K562 (cell line): Measurements from ENCODE around the gene FHL1. TPM values are rescaled to one million over a fixed set of nuclear protein-coding genes. Genes with fewer than 3 reads are reported as not detected.

Experiments
- ATAC-seq: fragments of 200-7000 bp; cut with Tn5 transposase; 3 replicates; pipeline ENCODE4 v1.9.1; 2020; ENCODE audit warnings: moderate library complexity
- BruUV-seq: library from RNA; stranded (reverse); fragments of 400-500 nt; replicated peaks from 2 replicates; lab custom pipeline; 2021; lab: Mats Ljungman, UMichigan
- CTCF ChIA-PET: fragments of 300-600 bp; formaldehyde crosslinking; extraction: SDS; loops from one replicate; lab custom pipeline; 2021; ENCODE audit warnings: low intra/inter-chr PET ratio; lab: Yijun Ruan, JAX
- POLR2A ChIA-PET: fragments of 300-600, 350-650 bp; sonication (Branson Sonifier 250); formaldehyde crosslinking; extraction: SDS; loops from one replicate; lab custom pipeline; 2021; ENCODE audit warnings: antibody characterized with exemption, inconsistent platforms; lab: Yijun Ruan, JAX
- DNase-seq, 4 experiments: peaks; one replicate each; pipeline versions ENCODE4 v3.0.0 to v3.0.0-alpha.2; 2011 to 2018; ENCODE audit warnings: low spot score in 3 of 4, mixed read lengths in 3 of 4; ENCODE audit errors: extremely low read depth in 1 of 4
- FAIRE-seq: peaks from 2 replicates; lab custom pipeline; 2011; peaks lifted over from hg19 to GRCh38; lab: Jason Lieb, UNC
- H2AFZ ChIP-seq: 2 replicates; pipeline ENCODE4 v1.6.0; 2011; ENCODE audit warnings: low read depth, low read length, control low read depth, inconsistent platforms
- H3K27ac ChIP-seq: fragments of 200-600 bp; 3 replicates; pipeline ENCODE4 v1.8.0; 2011; ENCODE audit warnings: low read depth, mild to moderate bottlenecking, control low read depth, inconsistent platforms, low read length, moderate library complexity, mixed read lengths; ENCODE audit errors: extremely low read depth
- H3K27me3 ChIP-seq, 2 experiments: fragments of 300-600 bp in 1 of 2; 2 replicates in 1 of 2; 3 replicates in 1 of 2; pipeline versions ENCODE4 v1.6.0 to v1.8.0; 2011; ENCODE audit warnings: inconsistent platforms in 2 of 2, low read length in 2 of 2, mild to moderate bottlenecking in 1 of 2, mixed read lengths in 1 of 2, moderate library complexity in 1 of 2; ENCODE audit not compliant: control insufficient read depth in 2 of 2, insufficient read depth in 2 of 2
- H3K36me3 ChIP-seq: fragments of 300-600 bp; 3 replicates; pipeline ENCODE4 v1.8.0; 2011; ENCODE audit warnings: mild to moderate bottlenecking, low read length, inconsistent platforms; ENCODE audit not compliant: control insufficient read depth, insufficient read depth
- H3K4me1 ChIP-seq, 2 experiments: fragments of 200-600 bp in 1 of 2; replicated peaks in 1 of 2; 2 replicates in 1 of 2; 3 replicates in 1 of 2; pipeline versions ENCODE4 v1.5.1 to v1.8.0; 2011; ENCODE audit warnings: inconsistent platforms in 2 of 2, low read length in 2 of 2, mild to moderate bottlenecking in 1 of 2, mixed read lengths in 1 of 2, moderate library complexity in 1 of 2; ENCODE audit not compliant: control insufficient read depth in 2 of 2, insufficient read depth in 2 of 2
- H3K4me2 ChIP-seq: 2 replicates; pipeline ENCODE4 v1.6.1; 2011; ENCODE audit warnings: low read length, control low read depth, inconsistent platforms, mixed read lengths; ENCODE audit not compliant: insufficient read depth
- H3K4me3 ChIP-seq: fragments of 200-600 bp; sonication (generic), shearing (Covaris generic); 2 replicates; pipeline ENCODE4 v1.5.1; 2016; ENCODE audit warnings: control low read depth, inconsistent platforms
- H3K79me2 ChIP-seq: fragments of 200-600 bp; 3 replicates; pipeline ENCODE4 v1.8.0; 2011; ENCODE audit warnings: low read length, inconsistent platforms; ENCODE audit not compliant: control insufficient read depth, insufficient read depth
- H3K9ac ChIP-seq, 2 experiments: 2 replicates each; pipeline versions ENCODE4 v1.6.0 to v1.6.1; 2011; ENCODE audit warnings: low read depth in 2 of 2, low read length in 2 of 2, control low read depth in 1 of 2, inconsistent platforms in 1 of 2, mild to moderate bottlenecking in 1 of 2, mixed read lengths in 1 of 2; ENCODE audit not compliant: insufficient read depth in 1 of 2
- H3K9me1 ChIP-seq: one replicate; pipeline ENCODE4 v1.6.0; 2011; ENCODE audit warnings: inconsistent platforms, mild to moderate bottlenecking, low read length, moderate library complexity; ENCODE audit not compliant: control insufficient read depth, insufficient read depth
- H3K9me3 ChIP-seq: replicated peaks from 2 replicates; pipeline ENCODE4 v1.5.1; 2011; ENCODE audit warnings: low read depth, low read length, inconsistent platforms; ENCODE audit not compliant: control insufficient read depth, insufficient read depth
- H4K20me1 ChIP-seq: replicated peaks from 2 replicates; pipeline ENCODE4 v1.6.1; 2011; ENCODE audit warnings: low read length, inconsistent platforms, mixed read lengths; ENCODE audit not compliant: control insufficient read depth, insufficient read depth
- BRF1 ChIP-seq: IDR thresholded peaks from 3 replicates; pipeline ENCODE4 v1.6.1; 2011; ENCODE audit warnings: borderline replicate concordance, mild to moderate bottlenecking; ENCODE audit not compliant: insufficient read length; ENCODE audit errors: extremely low read depth
- HIVEP1 ChIP-seq: fragments of 250-450 bp; sonication (Bioruptor Pico); IDR thresholded peaks from 2 replicates; pipeline ENCODE4 v1.4.0; 2020; ENCODE audit warnings: mild to moderate bottlenecking
- HMGN3 ChIP-seq: IDR thresholded peaks from 2 replicates; pipeline ENCODE4 v1.6.1; 2011; ENCODE audit warnings: borderline replicate concordance, low read depth, mild to moderate bottlenecking, mixed read lengths, low read length; ENCODE audit not compliant: insufficient read length; ENCODE audit errors: extremely low read depth
- ILK ChIP-seq: fragments of 450-650 bp; IDR thresholded peaks from 2 replicates; pipeline ENCODE4 v1.6.1; 2016; ENCODE audit warnings: missing genetic modification characterization, low read depth, mild to moderate bottlenecking, missing compliant biosample characterization, moderate library complexity, borderline replicate concordance
- KDM1A ChIP-seq, 2 experiments: fragments of 450-650 bp; IDR thresholded peaks; 2 replicates each; pipeline ENCODE4 v1.6.1; 2016; ENCODE audit warnings: mild to moderate bottlenecking in 2 of 2
- SMARCC2 ChIP-seq: fragments of 450-650 bp; IDR thresholded peaks from 2 replicates; pipeline ENCODE4 v1.6.1; 2017; ENCODE audit warnings: antibody characterized with exemption, moderate library complexity, mild to moderate bottlenecking, low read depth
- STAT5B ChIP-seq: fragments of 250-450 bp; sonication (Bioruptor Pico); IDR thresholded peaks from 2 replicates; pipeline ENCODE4 v1.8.0; 2021; ENCODE audit warnings: mild to moderate bottlenecking, inconsistent platforms
- TOE1 ChIP-seq, 2 experiments: fragments of 450-650 bp in 1 of 2; sonication (generic) in 1 of 2; formaldehyde crosslinking in 1 of 2; IDR thresholded peaks; 2 replicates each; pipeline versions ENCODE4 v1.7.1 to v1.8.0; 2016 to 2022; ENCODE audit warnings: borderline replicate concordance in 2 of 2, mild to moderate bottlenecking in 2 of 2, antibody characterized with exemption in 1 of 2, inconsistent platforms in 1 of 2, low read depth in 1 of 2, missing genetic modification reagents in 1 of 2, moderate library complexity in 1 of 2
- ZKSCAN3 ChIP-seq: fragments of 250-450 bp; sonication (Bioruptor Pico); IDR thresholded peaks from 2 replicates; pipeline ENCODE4 v1.4.0; 2020
- ZNF699 ChIP-seq: fragments of 250-450 bp; sonication (Bioruptor Pico); IDR thresholded peaks from 2 replicates; pipeline ENCODE4 v1.8.0; 2021; ENCODE audit warnings: mild to moderate bottlenecking, moderate library complexity; ENCODE audit not compliant: insufficient replicate concordance
- WGBS: fragments of 100-300 bp; shearing (Covaris generic); methylation state at CpG from one replicate; pipeline ENCODE4 v1.1.6; 2016; ENCODE audit warnings: low coverage, mixed read lengths; ENCODE audit not compliant: insufficient coverage; ENCODE audit errors: missing lambda C conversion rate; 5-methylcytosine and 5-hydroxymethylcytosine counted together
- in situ Hi-C: fragments of 300-500 bp; cut with MboI; formaldehyde crosslinking; loops from 4 replicates; pipeline ENCODE4 v1.15.0; 2018; ENCODE audit warnings: inconsistent platforms, mixed read lengths
- intact Hi-C: fragments of 100-400 bp; cut with micrococcal nuclease; formaldehyde crosslinking; loops from 2 replicates; pipeline ENCODE4 v1.14.2; 2022
- polyA plus RNA-seq, 8 experiments: library from polyadenylated mRNA; depleted of rRNA in 4 of 8; stranded (reverse) in 5 of 8; unstranded in 3 of 8; fragments of >200 nt; fragmentation: Nextera tagmentation in 2 of 8; fragmentation: Illumina TruSeq in 1 of 8; extraction: Ambion mirVana in 2 of 8; extraction: Trizol in 1 of 8; gene quantifications; 2 replicates each; pipeline versions ENCODE4 v1.2.1 to v1.2.3, GENCODE V29; 2011 to 2014; ENCODE audit warnings: inconsistent platforms in 1 of 8, missing spikeins in 1 of 8
- total RNA-seq, 7 experiments: library from RNA; depleted of rRNA in 6 of 7; stranded (reverse); fragments of >200 nt in 6 of 7; fragmentation: Illumina TruSeq in 2 of 7; extraction: Trizol in 2 of 7; gene quantifications; 2 replicates each; pipeline versions ENCODE4 v1.2.1 to v1.2.3, GENCODE V29; 2011 to 2021; ENCODE audit warnings: low replicate concordance in 1 of 7
- TF ChIP-seq, protein P1 (sequence below): fragments of 250-450 bp; sonication (Bioruptor Pico); IDR thresholded peaks from 2 replicates; pipeline ENCODE4 v1.5.1; 2021; ENCODE audit warnings: mild to moderate bottlenecking
- TF ChIP-seq, protein P2 (sequence below): sonication (generic); formaldehyde crosslinking; IDR thresholded peaks from 2 replicates; pipeline ENCODE4 v1.8.0; 2022; ENCODE audit warnings: missing genetic modification reagents, mild to moderate bottlenecking, moderate library complexity, borderline replicate concordance

The FHL1 gene
- total and polyA plus RNA-seq, 9 of the 15 experiments (the other 6 are each of a cell fraction or from before 2014, with no cell fraction given), result 0.03 to 3.0 (median 0.13) TPM; not detected in 1

DNA sequence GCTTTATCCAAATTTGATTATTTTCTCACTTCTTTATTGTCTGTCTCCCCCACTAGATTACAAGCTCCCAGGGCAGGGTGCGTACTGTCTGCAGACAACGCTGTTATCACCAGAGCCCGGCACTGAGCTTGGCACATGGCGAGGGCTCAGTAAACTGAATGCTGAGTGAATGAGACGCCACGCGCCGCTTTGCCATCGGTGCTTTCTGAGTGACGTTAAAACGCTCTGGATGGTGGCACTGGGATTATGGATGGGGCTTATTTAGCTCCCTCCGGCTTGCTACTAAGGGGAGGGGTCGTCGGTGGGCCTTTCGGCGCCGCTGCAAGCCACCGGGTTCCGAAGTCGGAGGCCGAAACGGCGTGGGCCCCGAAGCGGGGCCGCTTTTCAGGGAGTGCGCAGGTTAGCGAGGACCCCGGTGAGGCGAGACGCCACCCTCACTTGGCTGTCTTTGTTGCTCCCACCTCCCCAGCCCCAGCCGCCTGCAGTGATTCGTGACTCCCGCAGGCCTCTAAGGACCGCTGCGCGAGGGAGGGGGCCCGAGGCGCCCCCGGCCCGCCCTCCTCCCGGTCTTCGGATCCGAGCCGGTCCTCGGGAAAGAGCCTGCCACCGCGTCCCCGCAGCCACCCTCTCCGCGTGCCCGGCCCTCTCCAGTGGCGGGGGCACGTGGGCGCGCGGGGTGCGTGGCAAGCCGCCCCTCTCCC, 569 bp upstream of the FHL1 start:
- 25% methylated on average over 12 of the region's 59 CpGs for WGBS
- TF ChIP-seq, protein P1, sequence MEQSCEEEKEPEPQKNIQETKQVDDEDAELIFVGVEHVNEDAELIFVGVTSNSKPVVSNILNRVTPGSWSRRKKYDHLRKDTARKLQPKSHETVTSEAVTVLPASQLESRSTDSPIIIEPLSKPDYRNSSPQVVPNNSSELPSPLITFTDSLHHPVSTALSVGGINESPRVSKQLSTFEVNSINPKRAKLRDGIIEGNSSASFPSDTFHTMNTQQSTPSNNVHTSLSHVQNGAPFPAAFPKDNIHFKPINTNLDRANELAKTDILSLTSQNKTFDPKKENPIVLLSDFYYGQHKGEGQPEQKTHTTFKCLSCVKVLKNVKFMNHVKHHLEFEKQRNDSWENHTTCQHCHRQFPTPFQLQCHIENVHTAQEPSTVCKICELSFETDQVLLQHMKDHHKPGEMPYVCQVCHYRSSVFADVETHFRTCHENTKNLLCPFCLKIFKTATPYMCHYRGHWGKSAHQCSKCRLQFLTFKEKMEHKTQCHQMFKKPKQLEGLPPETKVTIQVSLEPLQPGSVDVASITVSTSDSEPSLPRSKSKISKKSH (CRISPR knock-in tag), result no peak
- no peak for TF ChIP-seq ILK (tag)
- TF ChIP-seq SMARCC2, result no peak
- TF ChIP-seq HIVEP1, result no peak
- TF ChIP-seq, protein P2, sequence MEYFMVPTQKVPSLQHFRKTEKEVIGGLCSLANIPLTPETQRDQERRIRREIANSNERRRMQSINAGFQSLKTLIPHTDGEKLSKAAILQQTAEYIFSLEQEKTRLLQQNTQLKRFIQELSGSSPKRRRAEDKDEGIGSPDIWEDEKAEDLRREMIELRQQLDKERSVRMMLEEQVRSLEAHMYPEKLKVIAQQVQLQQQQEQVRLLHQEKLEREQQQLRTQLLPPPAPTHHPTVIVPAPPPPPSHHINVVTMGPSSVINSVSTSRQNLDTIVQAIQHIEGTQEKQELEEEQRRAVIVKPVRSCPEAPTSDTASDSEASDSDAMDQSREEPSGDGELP (CRISPR knock-in tag), result no peak
- no peak for TF ChIP-seq ZKSCAN3 (CRISPR knock-in tag)
- TF ChIP-seq TOE1 (IDR thresholded peaks at IDR 0.05; ENCODE audit: borderline replicate concordance), result no peak
- TF ChIP-seq TOE1 (CRISPR knock-in tag; IDR thresholded peaks at IDR 0.05; ENCODE audit: borderline replicate concordance, low read depth), result no peak
- TF ChIP-seq ZNF699 (CRISPR knock-in tag), result no peak
- TF ChIP-seq STAT5B (CRISPR knock-in tag), result no peak
- TF ChIP-seq BRF1, result no peak
- no peak for TF ChIP-seq KDM1A (IDR thresholded peaks at IDR 0.05)
- no peak for TF ChIP-seq HMGN3
- Histone ChIP-seq H3K79me2 (no peaks in the 10 kb centered on the region), H3K9me1 (no peaks in the 10 kb centered on the region), H3K4me1 (peaks cover 0 to 14% of the 10 kb centered on the region in 2 experiments; a peak in 2 of 5 replicates), H3K27ac (no peak overlapping the region), H3K9me3 (no peaks in the 10 kb centered on the region), H3K4me2 (peak overlapping the region; percentile 43), H2AFZ (peak overlapping the region; percentile 24; the same call in 1 of the 2 replicates), H3K4me3 (peak overlapping the region; percentile 32), H4K20me1 (no peaks in the 10 kb centered on the region), H3K9ac (peak overlapping the region in 1 of 2 experiments; percentile 58; a peak in 1 of 4 replicates), H3K36me3 (no peaks in the 10 kb centered on the region), H3K27me3 (peaks cover 7 to 26% of the 10 kb centered on the region in 2 experiments; a peak in 4 of 5 replicates)
- ChIA-PET CTCF (no interaction called here), POLR2A (no interaction called here)
- BruUV-seq, result no TSS peak
- FAIRE-seq (no peak), DNase-seq (no peak), ATAC-seq (peak; percentile 41)
- intact Hi-C loops (no loop called here), in situ Hi-C loops (no loop called here)
